Activated T-cell treated with anti-CD3 and anti-CD28 coated beads, Interleukin-2, amount 50 U/mL, for 4 hours (primary cell): ENCODE measurements around the gene ATP2B3. TPM values are rescaled to one million over a fixed set of nuclear protein-coding genes. Genes with fewer than 3 reads are reported as not detected.

Experiments used
- ATAC-seq, 2 donors: fragments of 200-7000 bp; cut with Tn5 transposase; one replicate each; pipeline ENCODE4 v1.10.0; 2021
- DNase-seq: peaks from one replicate; pipeline ENCODE4 v3.0.0-alpha.2; 2020
- H3K27me3 Mint-ChIP-seq: one replicate; pipeline ENCODE4 v1.8.0; 2021; ENCODE audit warnings: low read depth, mixed read lengths
- H3K36me3 Mint-ChIP-seq: one replicate; pipeline ENCODE4 v1.8.0; 2022; ENCODE audit warnings: mixed read lengths; ENCODE audit not compliant: insufficient read depth
- H3K4me1 Mint-ChIP-seq: one replicate; pipeline ENCODE4 v1.8.0; 2021; ENCODE audit warnings: low read depth, mixed read lengths
- H3K4me3 Mint-ChIP-seq: one replicate; pipeline ENCODE4 v1.8.0; 2021; ENCODE audit warnings: mild to moderate bottlenecking, moderate library complexity, mixed read lengths
- H3K9me3 Mint-ChIP-seq: one replicate; pipeline ENCODE4 v1.8.0; 2021; ENCODE audit warnings: mixed read lengths
- total RNA-seq, 3 donors: library from RNA; stranded (reverse); gene quantifications; one replicate each; pipeline ENCODE4 v1.2.1, GENCODE V29; 2021

The ATP2B3 gene
- under 1 TPM in 1 of 3 donors, not detected in 2; 0.05 TPM for total RNA-seq

- Mint-ChIP-seq H3K4me3 (no peak within 1 kb of the TSS), H3K27me3 (peaks cover 28% of the 10 kb centered on the region), H3K36me3 (no peaks in the 10 kb centered on the region), H3K4me1 (peaks cover 7% of the 10 kb centered on the region), H3K9me3 (no peaks in the 10 kb centered on the region)
- DNase-seq (no peak), ATAC-seq (no peak)
Observed at GRCh38 chrX:153517423-153517822, at the start of gene ATP2B3. Gene ATP2B3 (plus strand): TSS chrX:153517642. CDS start chrX:153536248, 18,606 bp downstream.

DNA sequence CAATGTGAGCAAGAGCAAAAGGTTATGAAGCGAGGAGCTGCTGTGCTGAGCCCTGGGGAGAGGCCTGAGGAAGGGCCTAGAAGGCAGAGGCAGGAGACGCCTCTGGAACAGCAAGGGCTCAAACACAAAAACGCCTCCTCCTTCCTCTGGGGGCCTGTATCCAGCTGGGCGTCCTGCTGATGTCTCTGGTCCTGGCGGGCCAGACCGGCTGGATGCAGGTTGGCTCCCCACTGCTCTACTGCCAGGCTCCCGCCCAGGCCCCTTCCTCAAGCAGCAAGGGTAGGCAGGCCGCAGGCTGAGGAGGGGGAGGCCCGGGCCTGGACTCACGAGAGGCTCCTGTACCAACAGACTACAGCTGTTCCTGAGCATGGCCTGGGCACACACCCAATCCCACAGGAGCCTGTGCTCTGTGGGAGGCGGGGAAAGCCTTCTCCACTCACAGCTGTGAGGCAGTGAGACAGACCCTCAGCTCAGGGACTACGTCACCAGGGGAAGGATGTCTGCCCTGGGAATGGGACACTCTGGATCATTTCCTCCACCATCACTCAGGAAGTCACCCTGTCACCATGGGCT lies 49.3 kb upstream of the ATP2B3 start:
- Mint-ChIP-seq H3K4me3 (peak overlapping the region; percentile 16), H3K36me3 (peaks cover 4% of the 10 kb centered on the region), H3K27me3 (no peaks in the 10 kb centered on the region)

GRCh38 chrX:153469811-153470410 lies 47.5 kb upstream of the ATP2B3 start:
- peak overlapping the region; percentile 85 for H3K4me3 Mint-ChIP-seq
- peaks cover 16% of the 10 kb centered on the region for H3K4me1 Mint-ChIP-seq
- no peaks in the 10 kb centered on the region for H3K9me3 Mint-ChIP-seq
- no peaks in the 10 kb centered on the region for H3K27me3 Mint-ChIP-seq
- DNase-seq (no peak), ATAC-seq (peak; percentile 25 to 42)
- peaks cover 4% of the 10 kb centered on the region for H3K36me3 Mint-ChIP-seq

More for the DNA sequence above, 49.3 kb upstream of the ATP2B3 start:
- Mint-ChIP-seq H3K9me3 (no peaks in the 10 kb centered on the region), H3K4me1 (peaks cover 11% of the 10 kb centered on the region)
- ATAC-seq (no peak), DNase-seq (no peak)

- Mint-ChIP-seq H3K4me3 (peak within 1 kb of the TSS; percentile 85), H3K27me3 (no peaks in the 10 kb centered on the region), H3K9me3 (no peaks in the 10 kb centered on the region), H3K4me1 (peaks cover 16% of the 10 kb centered on the region), H3K36me3 (peaks cover 4% of the 10 kb centered on the region)
- ATAC-seq = peak; percentile 88 to 89
- DNase-seq = peak; percentile 84
Observed at GRCh38 chrX:153470411-153471363, 46.8 kb upstream of the ATP2B3 start, which contains the start of gene HAUS7. Gene HAUS7 (minus strand): TSS chrX:153470576. CDS start chrX:153470557, 19 bp downstream.

GRCh38 chrX:153471663-153472280 lies 45.7 kb upstream of the ATP2B3 start:
- Mint-ChIP-seq H3K4me3 (no peak overlapping the region), H3K27me3 (no peaks in the 10 kb centered on the region), H3K9me3 (no peaks in the 10 kb centered on the region), H3K36me3 (peaks cover 4% of the 10 kb centered on the region), H3K4me1 (peaks cover 16% of the 10 kb centered on the region)
- DNase-seq = no peak
- ATAC-seq = no peak

- DNase-seq (no peak), ATAC-seq (no peak)
- Mint-ChIP-seq H3K4me1 (peaks cover 9% of the 10 kb centered on the region), H3K36me3 (no peaks in the 10 kb centered on the region), H3K27me3 (no peaks in the 10 kb centered on the region), H3K4me3 (no peak overlapping the region), H3K9me3 (no peaks in the 10 kb centered on the region)
Observed at GRCh38 chrX:153473126-153473525, 44.3 kb upstream of the ATP2B3 start.

- DNase-seq = no peak
- H3K4me1 Mint-ChIP-seq = peaks cover 6% of the 10 kb centered on the region
- H3K4me3 Mint-ChIP-seq = no peak overlapping the region
- H3K36me3 Mint-ChIP-seq = no peaks in the 10 kb centered on the region
- no peaks in the 10 kb centered on the region for H3K27me3 Mint-ChIP-seq
- no peaks in the 10 kb centered on the region for H3K9me3 Mint-ChIP-seq
- no peak for ATAC-seq
Observed at GRCh38 chrX:153474266-153474665, 43.2 kb upstream of the ATP2B3 start.

- H3K9me3 Mint-ChIP-seq = no peaks in the 10 kb centered on the region
- no peaks in the 10 kb centered on the region for H3K27me3 Mint-ChIP-seq
- H3K4me3 Mint-ChIP-seq = no peak overlapping the region
- DNase-seq = peak; percentile 61
- H3K36me3 Mint-ChIP-seq = no peaks in the 10 kb centered on the region
- ATAC-seq = no peak
- peaks cover 5% of the 10 kb centered on the region for H3K4me1 Mint-ChIP-seq
Observed at GRCh38 chrX:153474718-153475117, 42.7 kb upstream of the ATP2B3 start.

DNA sequence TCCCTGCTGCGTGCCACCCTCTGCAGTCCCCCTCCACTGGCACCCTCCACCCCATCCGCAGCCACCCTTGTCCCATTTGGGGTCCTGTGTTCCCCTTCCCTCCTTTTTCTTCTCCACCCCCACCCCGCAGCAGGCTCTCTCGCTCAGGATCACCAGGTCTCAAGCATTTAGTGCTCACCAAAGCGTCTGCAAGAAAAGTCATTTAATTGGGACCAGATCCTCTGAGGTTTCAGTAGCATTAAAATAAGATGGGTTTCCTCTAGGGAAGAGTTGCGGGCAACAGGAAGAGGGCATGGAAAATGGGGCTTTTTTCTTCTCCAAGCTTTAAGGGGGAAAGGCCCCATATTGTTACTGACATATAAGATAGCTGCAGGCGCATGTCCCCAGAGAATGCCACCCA lies 42.2 kb upstream of the ATP2B3 start:
- Mint-ChIP-seq H3K4me3 (no peak overlapping the region), H3K9me3 (no peaks in the 10 kb centered on the region)

DNA sequence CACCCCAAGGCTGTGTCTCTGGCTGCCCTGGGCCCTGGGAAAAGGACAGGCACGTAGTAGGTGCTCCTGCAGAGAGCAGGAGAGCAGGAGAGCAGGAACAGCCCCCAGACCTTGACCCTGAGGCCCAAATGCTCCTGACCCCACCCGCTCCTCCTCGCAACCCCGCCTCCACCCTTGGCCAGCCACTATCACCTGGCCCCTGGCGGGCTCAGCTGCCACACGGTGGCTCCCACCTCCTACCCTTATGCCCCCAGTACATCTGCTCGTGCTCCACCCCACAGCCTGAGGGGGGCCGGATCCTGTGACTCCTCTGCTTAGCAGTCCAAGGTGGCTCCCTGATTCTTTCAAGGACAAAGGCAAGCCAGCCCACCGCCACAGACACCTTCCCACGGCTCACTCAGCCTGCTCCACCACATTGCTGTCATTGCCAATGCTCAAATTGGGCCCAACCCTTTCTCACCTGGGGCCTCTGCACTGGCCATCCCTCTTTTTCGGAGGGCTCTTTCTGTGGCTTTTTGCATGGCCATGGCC lies 41.6 kb upstream of the ATP2B3 start:
- H3K27me3 Mint-ChIP-seq = no peaks in the 10 kb centered on the region
- H3K9me3 Mint-ChIP-seq = no peaks in the 10 kb centered on the region
- H3K4me3 Mint-ChIP-seq = no peak overlapping the region
- DNase-seq (no peak), ATAC-seq (no peak)
- peaks cover 5% of the 10 kb centered on the region for H3K4me1 Mint-ChIP-seq
- H3K36me3 Mint-ChIP-seq = no peaks in the 10 kb centered on the region

More for the DNA sequence above, 42.2 kb upstream of the ATP2B3 start:
- H3K4me1 Mint-ChIP-seq = peaks cover 5% of the 10 kb centered on the region
- no peaks in the 10 kb centered on the region for H3K27me3 Mint-ChIP-seq
- H3K36me3 Mint-ChIP-seq = no peaks in the 10 kb centered on the region
- DNase-seq (no peak), ATAC-seq (no peak)

- no peak for ATAC-seq
- Mint-ChIP-seq H3K4me3 (no peak overlapping the region), H3K4me1 (peaks cover 5% of the 10 kb centered on the region), H3K36me3 (no peaks in the 10 kb centered on the region), H3K9me3 (no peaks in the 10 kb centered on the region), H3K27me3 (no peaks in the 10 kb centered on the region)
- no peak for DNase-seq
Observed at GRCh38 chrX:153476666-153477363, 40.6 kb upstream of the ATP2B3 start.

- H3K4me1 Mint-ChIP-seq = peaks cover 5% of the 10 kb centered on the region
- no peaks in the 10 kb centered on the region for H3K36me3 Mint-ChIP-seq
- no peaks in the 10 kb centered on the region for H3K9me3 Mint-ChIP-seq
- H3K27me3 Mint-ChIP-seq = no peaks in the 10 kb centered on the region
- DNase-seq (no peak), ATAC-seq (no peak)
- no peak overlapping the region for H3K4me3 Mint-ChIP-seq
Observed at GRCh38 chrX:153477364-153477857, 40.0 kb upstream of the ATP2B3 start.

DNA sequence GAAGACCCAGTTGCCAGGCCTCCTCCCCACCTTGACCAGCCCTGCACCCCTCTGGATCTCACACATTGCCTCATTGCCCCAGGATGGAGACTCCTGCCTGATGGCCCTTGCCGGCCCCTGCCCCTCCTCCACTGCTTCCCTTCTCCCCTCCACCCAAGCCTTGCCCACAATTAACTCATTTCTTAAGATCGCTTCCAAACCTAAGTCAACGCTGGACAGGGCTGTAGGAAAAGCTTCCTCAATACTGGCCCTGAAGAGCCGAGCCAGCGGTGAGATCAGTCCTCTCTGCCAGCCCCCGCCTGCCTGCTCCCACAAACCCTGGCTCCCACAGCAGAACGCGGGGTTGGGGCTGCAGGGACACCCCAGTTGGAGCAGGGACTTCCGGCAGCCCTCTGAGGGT lies 39.5 kb upstream of the ATP2B3 start:
- Mint-ChIP-seq H3K27me3 (no peaks in the 10 kb centered on the region), H3K4me3 (no peak overlapping the region), H3K36me3 (no peaks in the 10 kb centered on the region), H3K4me1 (peaks cover 5% of the 10 kb centered on the region), H3K9me3 (no peaks in the 10 kb centered on the region)
- no peak for ATAC-seq
- no peak for DNase-seq
